Karpas-422 (cell line): ENCODE results near the gene CSNK1G3. TPM values are rescaled to one million over a fixed set of nuclear protein-coding genes. Genes with fewer than 3 reads are reported as not detected.
A peak's percentile ranks its signal among the peaks of the same experiment; 100 is the strongest.
"Not testable (repeated sequence)": the region's sequence is repeated elsewhere in the genome, so short reads cannot be mapped to it uniquely, and the experiment has no call there.

Source experiments
- DNase-seq: peaks from one replicate; pipeline ENCODE4 v3.0.0-alpha.2; 2015
- H2AFZ ChIP-seq: fragments of 200-600 bp; sonication (generic); 2 replicates; pipeline ENCODE4 v1.6.1; 2014; ENCODE audit warnings: antibody characterized with exemption, low read length, mixed read lengths
- H3K27ac ChIP-seq: fragments of 200-600 bp; sonication (generic); 2 replicates; pipeline ENCODE4 v1.5.1; 2014; ENCODE audit warnings: mild to moderate bottlenecking, low read length, moderate library complexity
- H3K27me3 ChIP-seq: fragments of 200-600 bp; sonication (generic); 2 replicates; pipeline ENCODE4 v1.6.1; 2014; ENCODE audit warnings: low read length, mixed read lengths
- H3K36me3 ChIP-seq: fragments of 200-600 bp; sonication (generic); 2 replicates; pipeline ENCODE4 v1.6.1; 2014; ENCODE audit warnings: low read length, mixed read lengths; ENCODE audit not compliant: insufficient read depth
- H3K4me1 ChIP-seq: fragments of 200-600 bp; sonication (generic); 2 replicates; pipeline ENCODE4 v1.6.1; 2014; ENCODE audit warnings: mild to moderate bottlenecking, low read length, mixed read lengths
- H3K4me2 ChIP-seq: fragments of 200-600 bp; sonication (generic); 2 replicates; pipeline ENCODE4 v1.6.1; 2014; ENCODE audit warnings: low read length, low read depth, mild to moderate bottlenecking; ENCODE audit not compliant: poor library complexity, severe bottlenecking
- H3K4me3 ChIP-seq: fragments of 200-600 bp; sonication (generic); 2 replicates; pipeline ENCODE4 v1.5.1; 2014; ENCODE audit warnings: mild to moderate bottlenecking, antibody characterized with exemption, low read length, mixed read lengths
- H3K79me2 ChIP-seq: fragments of 200-600 bp; sonication (generic); 2 replicates; pipeline ENCODE4 v1.6.1; 2014; ENCODE audit warnings: mild to moderate bottlenecking, low read length, mixed read lengths
- H3K9ac ChIP-seq: fragments of 200-600 bp; sonication (generic); 2 replicates; pipeline ENCODE4 v1.6.0; 2014; ENCODE audit warnings: low read length
- H3K9me2 ChIP-seq: fragments of 200-600 bp; sonication (generic), shearing (Covaris generic); replicated peaks from 2 replicates; pipeline ENCODE4 v1.6.0; 2014; ENCODE audit warnings: mild to moderate bottlenecking, low read length, moderate library complexity; ENCODE audit not compliant: insufficient read depth
- H3K9me3 ChIP-seq: fragments of 300-700, 200-600 bp; sonication (generic); 2 replicates; pipeline ENCODE4 v1.6.1; 2014; ENCODE audit warnings: low read length, mixed read lengths
- H4K20me1 ChIP-seq: fragments of 200-600 bp; sonication (generic); 2 replicates; pipeline ENCODE4 v1.6.1; 2014; ENCODE audit warnings: mild to moderate bottlenecking, antibody characterized with exemption, low read length, low read depth; ENCODE audit not compliant: insufficient read depth
- total RNA-seq: library from RNA; depleted of rRNA; stranded (reverse); fragments of >200 nt; shearing (Covaris generic); gene quantifications from 2 replicates; pipeline ENCODE4 v1.2.3, GENCODE V29; 2014; ENCODE audit warnings: low replicate concordance; rRNA removed

CSNK1G3 gene
- 27.4 and 28.5 TPM in 2 replicates for total RNA-seq

GRCh38 chr5:123511648-123512605 lies at the start of gene CSNK1G3:
Gene CSNK1G3, plus strand, starts transcription at chr5:123512177. Its CDS starts 33,487 bp downstream, at chr5:123545664.
- Histone ChIP-seq H3K27me3 (0 out of 2 replicates have a peak, but pooled peaks cover 2% of the 10 kb centered on the region), H4K20me1 (peaks cover 25% of the 10 kb centered on the region), H2AFZ (peak within 1 kb of the TSS; percentile 44; the same call in 1 of the 2 replicates), H3K79me2 (peaks cover 40% of the 10 kb centered on the region), H3K9me2 (no peaks in the 10 kb centered on the region), H3K4me1 (peaks cover 16% of the 10 kb centered on the region), H3K36me3 (no peaks in the 10 kb centered on the region), H3K4me2 (peak within 1 kb of the TSS; percentile 82), H3K27ac (no peak within 1 kb of the TSS), H3K4me3 (peak within 1 kb of the TSS; percentile 74), H3K9me3 (no peaks in the 10 kb centered on the region), H3K9ac (peak within 1 kb of the TSS; percentile 83)
- DNase-seq = peak; percentile 97

DNA sequence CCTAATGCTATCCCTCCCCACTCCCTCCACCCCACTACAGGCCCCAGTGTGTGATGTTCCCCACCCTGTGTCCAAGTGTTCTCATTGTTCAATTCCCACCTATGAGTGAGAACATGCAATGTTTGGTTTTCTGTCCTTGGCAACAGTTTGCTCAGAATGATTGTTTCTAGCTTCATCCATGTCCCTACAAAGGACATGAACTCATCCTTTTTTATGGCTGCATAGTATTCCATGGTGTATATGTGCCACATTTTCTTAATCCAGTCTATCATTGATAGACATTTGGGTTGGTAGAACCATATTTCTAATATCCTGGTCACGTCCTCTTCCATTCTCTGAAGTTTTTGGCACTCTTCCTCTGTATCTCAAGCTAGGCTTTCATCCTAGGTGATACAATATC lies 45.1 kb upstream of the CSNK1G3 start:
- H3K79me2 ChIP-seq, H2AFZ ChIP-seq, H3K27me3 ChIP-seq, H3K9ac ChIP-seq, H3K27ac ChIP-seq, H4K20me1 ChIP-seq, DNase-seq, H3K4me3 ChIP-seq, H3K36me3 ChIP-seq, H3K4me2 ChIP-seq, H3K9me3 ChIP-seq, H3K9me2 ChIP-seq, H3K4me1 ChIP-seq: not testable (repeated sequence)

DNA sequence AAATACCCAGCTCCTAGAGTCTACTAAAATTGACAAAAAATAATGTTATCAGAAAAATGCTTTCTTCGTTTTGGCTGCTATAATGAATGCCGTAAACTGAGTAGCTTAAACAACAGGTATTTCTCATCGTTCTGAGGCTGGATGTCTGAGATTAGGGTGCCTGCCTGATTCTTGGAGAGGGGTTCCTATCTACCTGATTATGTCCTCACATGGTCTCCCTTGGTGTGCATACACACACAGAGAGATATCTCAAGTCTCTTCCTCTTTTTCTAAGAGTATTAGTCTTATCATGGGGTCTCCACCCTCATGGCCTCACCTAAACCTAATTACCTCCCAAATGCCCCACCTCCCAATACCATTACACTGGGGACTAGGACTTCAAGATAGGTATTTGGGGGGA lies 40.6 kb upstream of the CSNK1G3 start:
- DNase-seq = no peak
- Histone ChIP-seq H3K79me2 (no peaks in the 10 kb centered on the region), H3K4me2 (no peak overlapping the region), H2AFZ (no peak overlapping the region), H3K9ac (no peak overlapping the region), H3K36me3 (no peaks in the 10 kb centered on the region), H3K4me3 (no peak overlapping the region), H3K27me3 (no peaks in the 10 kb centered on the region), H4K20me1 (no peaks in the 10 kb centered on the region), H3K4me1 (no peaks in the 10 kb centered on the region), H3K9me3 (no peaks in the 10 kb centered on the region), H3K27ac (no peak overlapping the region), H3K9me2 (no peaks in the 10 kb centered on the region)

DNA sequence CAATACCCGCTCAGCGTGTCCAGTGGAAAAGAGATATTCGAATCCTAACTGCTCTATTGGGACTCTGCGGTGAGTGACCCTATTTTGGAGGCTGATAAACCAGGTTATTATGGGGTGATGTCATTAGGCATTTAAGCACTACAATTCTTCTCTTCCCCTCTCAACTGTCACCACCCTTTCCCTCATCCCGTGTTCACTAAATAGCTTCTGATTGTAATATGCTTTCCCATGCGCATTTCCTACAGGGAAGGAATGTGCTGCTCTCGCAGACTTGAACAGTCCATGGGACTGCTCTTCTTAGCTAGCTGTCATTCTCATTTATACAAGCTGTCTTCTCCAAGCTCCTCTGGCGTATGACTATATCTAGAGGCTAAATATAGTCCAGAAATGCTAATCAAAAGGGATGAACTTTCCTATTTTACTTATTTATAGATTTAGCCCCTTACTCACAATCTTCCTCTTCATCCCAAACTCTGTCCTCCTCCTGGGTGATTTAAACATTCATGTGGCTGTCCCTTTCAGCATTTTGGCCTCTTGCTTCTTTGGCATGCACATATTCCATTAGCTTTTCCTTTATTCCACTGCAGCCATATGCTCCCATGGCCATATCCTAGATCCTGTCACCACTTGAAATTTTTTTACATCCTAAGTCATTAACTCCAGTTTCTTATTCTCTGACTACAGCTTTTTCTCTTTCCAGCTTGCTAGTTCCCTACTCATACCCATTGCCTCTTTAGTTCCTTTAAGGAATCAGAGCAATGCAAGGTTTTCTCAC lies 39.6 kb upstream of the CSNK1G3 start:
- H3K4me3 ChIP-seq = no peak overlapping the region
- H3K36me3 ChIP-seq = no peaks in the 10 kb centered on the region
- H3K9ac ChIP-seq = no peak overlapping the region
- H3K79me2 ChIP-seq = no peaks in the 10 kb centered on the region
- peaks cover 3% of the 10 kb centered on the region; the same call in 1 of the 2 replicates for H3K4me1 ChIP-seq
- H3K27me3 ChIP-seq = no peaks in the 10 kb centered on the region
- no peak for DNase-seq
- no peaks in the 10 kb centered on the region for H3K9me3 ChIP-seq
- H3K9me2 ChIP-seq = no peaks in the 10 kb centered on the region
- no peak overlapping the region for H3K27ac ChIP-seq
- H2AFZ ChIP-seq = no peak overlapping the region
- H4K20me1 ChIP-seq = no peaks in the 10 kb centered on the region
- no peak overlapping the region for H3K4me2 ChIP-seq

DNA sequence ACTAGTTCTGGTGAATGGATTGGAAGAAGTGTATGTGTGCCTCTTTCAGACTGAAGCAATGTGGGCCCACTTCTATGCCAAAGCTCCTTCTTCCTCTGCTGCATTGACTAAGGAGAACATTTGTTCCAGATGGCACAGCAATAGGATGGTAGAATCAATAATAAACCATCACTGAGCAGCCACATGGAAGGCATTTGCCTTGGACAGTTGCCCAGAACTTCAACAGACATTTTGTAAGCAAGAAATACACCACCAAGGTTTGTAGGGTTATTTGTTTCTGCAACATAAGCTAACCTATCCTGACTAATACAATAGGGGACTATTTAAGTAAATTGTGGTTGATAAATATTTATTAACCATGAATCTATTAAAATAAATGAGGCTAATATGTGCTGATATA lies 37.7 kb upstream of the CSNK1G3 start:
- Histone ChIP-seq H3K36me3 (no peaks in the 10 kb centered on the region), H3K4me3 (no peak overlapping the region), H3K9me3 (no peaks in the 10 kb centered on the region), H3K4me2 (no peak overlapping the region), H3K9ac (no peak overlapping the region), H3K4me1 (peaks cover 3% of the 10 kb centered on the region; the same call in 1 of the 2 replicates), H3K79me2 (no peaks in the 10 kb centered on the region), H3K27me3 (no peaks in the 10 kb centered on the region), H4K20me1 (no peaks in the 10 kb centered on the region), H2AFZ (no peak overlapping the region), H3K27ac (no peak overlapping the region), H3K9me2 (no peaks in the 10 kb centered on the region)
- DNase-seq = no peak

DNA sequence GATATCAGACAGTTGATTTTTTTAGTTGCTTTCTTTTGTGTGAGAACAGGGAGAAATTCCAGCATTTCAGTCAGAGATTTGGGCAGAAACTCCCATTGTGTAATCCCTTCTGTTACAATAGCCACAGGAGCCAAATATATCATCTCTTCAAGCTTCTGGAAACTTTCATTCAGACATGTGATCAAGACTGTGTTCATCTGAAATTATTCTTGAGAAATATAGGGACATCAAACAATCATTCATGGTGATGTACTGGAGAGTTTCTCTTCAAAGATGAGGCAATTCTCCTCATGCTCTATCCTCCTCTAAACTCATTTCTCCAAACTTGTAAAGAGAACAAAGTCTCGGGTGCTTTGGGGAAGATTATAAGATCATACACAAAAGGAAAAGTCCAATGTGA lies 35.2 kb upstream of the CSNK1G3 start:
- no peak overlapping the region for H3K27ac ChIP-seq
- peaks cover 3% of the 10 kb centered on the region; the same call in 1 of the 2 replicates for H3K4me1 ChIP-seq
- no peak overlapping the region for H2AFZ ChIP-seq
- no peaks in the 10 kb centered on the region for H3K27me3 ChIP-seq
- H3K36me3 ChIP-seq = no peaks in the 10 kb centered on the region
- H3K4me2 ChIP-seq = no peak overlapping the region
- no peaks in the 10 kb centered on the region for H4K20me1 ChIP-seq
- no peaks in the 10 kb centered on the region for H3K9me2 ChIP-seq
- H3K9me3 ChIP-seq = no peaks in the 10 kb centered on the region
- no peak for DNase-seq
- H3K4me3 ChIP-seq = no peak overlapping the region
- no peaks in the 10 kb centered on the region for H3K79me2 ChIP-seq
- H3K9ac ChIP-seq = no peak overlapping the region

- no peak for DNase-seq
- H3K4me2 ChIP-seq = no peak overlapping the region
- no peaks in the 10 kb centered on the region for H3K9me3 ChIP-seq
- H2AFZ ChIP-seq = no peak overlapping the region
- H3K9me2 ChIP-seq = no peaks in the 10 kb centered on the region
- H3K4me3 ChIP-seq = no peak overlapping the region
- peaks cover 3% of the 10 kb centered on the region; the same call in 1 of the 2 replicates for H3K4me1 ChIP-seq
- no peaks in the 10 kb centered on the region for H4K20me1 ChIP-seq
- no peak overlapping the region for H3K27ac ChIP-seq
- H3K9ac ChIP-seq = no peak overlapping the region
- H3K27me3 ChIP-seq = no peaks in the 10 kb centered on the region
- H3K79me2 ChIP-seq = no peaks in the 10 kb centered on the region
- no peaks in the 10 kb centered on the region for H3K36me3 ChIP-seq
Measured at GRCh38 chr5:123478546-123478945, 33.4 kb upstream of the CSNK1G3 start.

- Histone ChIP-seq H3K9ac (no peak overlapping the region), H3K79me2 (no peaks in the 10 kb centered on the region), H3K9me2 (no peaks in the 10 kb centered on the region), H3K4me1 (no peaks in the 10 kb centered on the region), H3K36me3 (no peaks in the 10 kb centered on the region), H2AFZ (no peak overlapping the region), H3K9me3 (no peaks in the 10 kb centered on the region), H3K4me2 (no peak overlapping the region), H4K20me1 (no peaks in the 10 kb centered on the region), H3K27me3 (no peaks in the 10 kb centered on the region), H3K27ac (no peak overlapping the region), H3K4me3 (no peak overlapping the region)
- DNase-seq = no peak
Measured at GRCh38 chr5:123482258-123482657, 29.7 kb upstream of the CSNK1G3 start.
